ENCODE measurements around the gene CLPTM1.

The CLPTM1 gene

DNA sequence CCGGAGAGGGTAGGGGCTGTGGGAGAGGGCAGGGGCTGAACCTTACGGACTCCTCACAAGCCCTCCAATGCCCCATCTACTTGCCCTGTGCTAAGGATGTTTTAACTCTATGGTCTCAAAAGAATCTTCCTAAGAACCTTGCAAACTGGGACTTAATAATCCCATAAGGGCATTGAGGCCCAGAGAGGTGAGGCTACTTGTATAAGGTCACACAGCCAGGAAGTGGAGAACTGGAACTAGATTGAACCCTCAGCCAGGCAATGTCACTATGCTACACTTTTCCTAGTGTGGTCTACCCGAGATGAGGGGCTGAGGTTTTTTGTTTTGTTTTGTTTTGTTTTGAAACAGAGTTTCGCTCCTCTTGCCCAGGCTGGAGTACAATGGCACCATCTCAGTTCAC is 23.6 kb upstream of the CLPTM1 start:
- DNase-seq (ENCODE audit: insufficient read length, low spot score) (no peak), FAIRE-seq (no peak)
- TF ChIP-seq, protein P1, sequence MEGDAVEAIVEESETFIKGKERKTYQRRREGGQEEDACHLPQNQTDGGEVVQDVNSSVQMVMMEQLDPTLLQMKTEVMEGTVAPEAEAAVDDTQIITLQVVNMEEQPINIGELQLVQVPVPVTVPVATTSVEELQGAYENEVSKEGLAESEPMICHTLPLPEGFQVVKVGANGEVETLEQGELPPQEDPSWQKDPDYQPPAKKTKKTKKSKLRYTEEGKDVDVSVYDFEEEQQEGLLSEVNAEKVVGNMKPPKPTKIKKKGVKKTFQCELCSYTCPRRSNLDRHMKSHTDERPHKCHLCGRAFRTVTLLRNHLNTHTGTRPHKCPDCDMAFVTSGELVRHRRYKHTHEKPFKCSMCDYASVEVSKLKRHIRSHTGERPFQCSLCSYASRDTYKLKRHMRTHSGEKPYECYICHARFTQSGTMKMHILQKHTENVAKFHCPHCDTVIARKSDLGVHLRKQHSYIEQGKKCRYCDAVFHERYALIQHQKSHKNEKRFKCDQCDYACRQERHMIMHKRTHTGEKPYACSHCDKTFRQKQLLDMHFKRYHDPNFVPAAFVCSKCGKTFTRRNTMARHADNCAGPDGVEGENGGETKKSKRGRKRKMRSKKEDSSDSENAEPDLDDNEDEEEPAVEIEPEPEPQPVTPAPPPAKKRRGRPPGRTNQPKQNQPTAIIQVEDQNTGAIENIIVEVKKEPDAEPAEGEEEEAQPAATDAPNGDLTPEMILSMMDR (IDR thresholded peaks at IDR 0.05; ENCODE audit: insufficient read depth, missing control alignments), result no peak

DNA sequence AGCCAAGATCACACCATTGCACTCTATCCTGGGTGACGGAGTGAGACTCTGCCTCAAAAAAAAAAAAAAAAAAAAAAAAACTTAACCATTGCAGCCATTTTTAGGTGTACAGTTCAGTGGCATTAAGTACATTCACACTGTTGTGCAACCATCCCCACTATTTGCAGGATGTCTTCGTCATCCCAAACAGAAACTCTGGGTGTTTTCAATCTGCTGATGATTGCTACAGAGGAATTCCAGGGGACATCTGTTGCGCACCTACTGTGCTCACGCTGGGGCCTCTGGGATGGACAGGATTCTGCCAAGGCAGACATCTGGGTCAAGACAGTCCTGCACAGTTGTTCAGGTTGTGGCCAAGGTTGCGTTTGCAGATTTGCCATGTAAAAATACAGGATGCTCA is 15.5 kb upstream of the CLPTM1 start:
- DNase-seq (ENCODE audit: insufficient read length, low spot score), result no peak
- no peak for FAIRE-seq
- TF ChIP-seq, protein P1 (IDR thresholded peaks at IDR 0.05; ENCODE audit: insufficient read depth, missing control alignments), result no peak

DNA sequence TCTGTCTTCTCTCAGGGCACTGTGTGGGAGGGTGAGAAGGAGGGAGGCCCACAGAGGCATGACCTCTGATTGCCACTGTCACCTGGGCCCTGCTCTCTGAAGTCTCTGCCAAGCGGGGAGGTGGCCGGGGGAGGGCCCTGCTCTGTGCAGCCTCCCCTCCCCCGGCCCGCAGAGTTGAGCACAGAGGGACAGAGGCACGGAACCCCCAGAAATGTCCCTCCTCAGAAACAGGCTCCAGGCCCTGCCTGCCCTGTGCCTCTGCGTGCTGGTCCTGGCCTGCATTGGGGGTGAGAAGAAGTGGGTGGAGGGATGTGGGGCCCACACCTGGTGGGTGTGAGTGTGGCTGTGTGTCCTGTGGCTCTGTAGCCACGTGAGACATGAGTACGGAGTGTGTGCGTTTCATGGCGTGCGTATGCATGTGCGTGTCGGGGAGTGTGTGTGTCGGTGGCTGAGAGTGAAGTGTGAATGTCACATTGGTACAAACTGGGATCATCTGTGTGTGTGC is 13.1 kb upstream of the CLPTM1 start, which contains the start of gene APOC4:
APOC4 (plus strand) TSS at position 171 of the 505 bp plus-strand sequence; CDS start at position 212, 41 bp downstream.
- TF ChIP-seq, protein P1 (IDR thresholded peaks at IDR 0.05; ENCODE audit: insufficient read depth, missing control alignments), result no peak
- no peak for DNase-seq (ENCODE audit: insufficient read length, low spot score)
- FAIRE-seq, result no peak

GRCh38 chr19:44943801-44944249 is 11.4 kb upstream of the CLPTM1 start:
- DNase-seq (ENCODE audit: insufficient read length, low spot score), result no peak
- no peak for FAIRE-seq
- TF ChIP-seq, protein P1 (IDR thresholded peaks at IDR 0.05; ENCODE audit: insufficient read depth, missing control alignments), result no peak

GRCh38 chr19:44947041-44947581 is 8.1 kb upstream of the CLPTM1 start:
- DNase-seq (ENCODE audit: insufficient read length, low spot score) (no peak), FAIRE-seq (no peak)
- TF ChIP-seq, protein P1 (IDR thresholded peaks at IDR 0.05; ENCODE audit: insufficient read depth, missing control alignments), result no peak

- FAIRE-seq (no peak), DNase-seq (ENCODE audit: insufficient read length, low spot score) (no peak)
- TF ChIP-seq, protein P1 (IDR thresholded peaks at IDR 0.05; ENCODE audit: insufficient read depth, missing control alignments), result no peak
Measured at GRCh38 chr19:44948237-44948636, 6.9 kb upstream of the CLPTM1 start.

DNA sequence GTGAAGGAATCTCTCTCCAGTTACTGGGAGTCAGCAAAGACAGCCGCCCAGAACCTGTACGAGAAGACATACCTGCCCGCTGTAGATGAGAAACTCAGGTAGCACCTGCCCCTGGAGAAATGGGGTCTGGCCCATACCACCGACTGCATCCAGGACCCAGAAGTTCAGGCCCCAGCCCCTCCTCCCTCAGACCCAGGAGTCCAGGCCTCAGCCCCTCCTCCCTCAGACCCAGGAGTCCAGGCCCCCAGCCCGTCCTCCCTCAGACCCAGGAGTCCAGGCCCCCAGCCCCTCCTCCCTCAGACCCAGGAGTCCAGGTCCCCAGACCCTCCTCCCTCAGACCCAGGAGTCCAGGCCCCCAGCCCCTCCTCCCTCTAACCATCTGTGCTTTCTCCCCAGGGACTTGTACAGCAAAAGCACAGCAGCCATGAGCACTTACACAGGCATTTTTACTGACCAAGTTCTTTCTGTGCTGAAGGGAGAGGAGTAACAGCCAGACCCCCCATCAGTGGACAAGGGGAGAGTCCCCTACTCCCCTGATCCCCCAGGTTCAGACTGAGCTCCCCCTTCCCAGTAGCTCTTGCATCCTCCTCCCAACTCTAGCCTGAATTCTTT is 6.3 kb upstream of the CLPTM1 start:
- DNase-seq (ENCODE audit: insufficient read length, low spot score), result no peak
- TF ChIP-seq, protein P1 (IDR thresholded peaks at IDR 0.05; ENCODE audit: insufficient read depth, missing control alignments), result no peak
- FAIRE-seq, result no peak

Data from D721Med (cell line).